Thoracic aorta (tissue), 2 donors: ENCODE measurements around the gene FBH1. TPM values are rescaled to one million over a fixed set of nuclear protein-coding genes. Genes with fewer than 3 reads are reported as not detected.

Source experiments
- ATAC-seq: fragments of 150-250 bp; one replicate; pipeline ENCODE4 v1.8.0; 2017; ENCODE audit warnings: low read depth; ENCODE audit not compliant: insufficient number of reproducible peaks, low FRiP score
- DNase-seq: peaks from one replicate; pipeline ENCODE4 v3.0.0-alpha.2; 2020; ENCODE audit warnings: low spot score
- H3K27ac ChIP-seq, 2 donors: fragments of 200-600 bp; sonication (generic); 1 replicate in 1 of 2; 2 replicates in 1 of 2; pipeline ENCODE4 v1.5.1; 2016; ENCODE audit warnings: mild to moderate bottlenecking in 2 of 2, moderate library complexity in 2 of 2
- H3K27me3 ChIP-seq: fragments of 200-600 bp; sonication (generic); replicated peaks from 2 replicates; pipeline ENCODE4 v1.6.0; 2016; ENCODE audit warnings: mild to moderate bottlenecking; ENCODE audit not compliant: insufficient read depth
- H3K36me3 ChIP-seq: fragments of 200-600 bp; sonication (generic); one replicate; pipeline ENCODE4 v1.5.1; 2016
- H3K4me1 ChIP-seq, 2 donors: fragments of 200-600 bp; sonication (generic); 1 replicate in 1 of 2; 2 replicates in 1 of 2; pipeline versions ENCODE4 v1.5.1 to v1.6.0; 2016; ENCODE audit warnings: low read depth in 2 of 2, mild to moderate bottlenecking in 1 of 2; ENCODE audit not compliant: control insufficient read depth in 1 of 2
- H3K4me3 ChIP-seq: fragments of 200-600 bp; sonication (generic); 2 replicates; pipeline ENCODE4 v1.5.1; 2016; ENCODE audit warnings: mild to moderate bottlenecking
- H3K9me3 ChIP-seq: fragments of 200-600 bp; sonication (generic); 2 replicates; pipeline ENCODE4 v1.5.1; 2016
- total RNA-seq, 2 donors: library from RNA; depleted of rRNA; stranded (reverse); fragments of >200 nt; gene quantifications; one replicate each; pipeline versions ENCODE4 v1.1.0 to v1.2.3, GENCODE V29; 2016
- TF ChIP-seq, protein P1 (sequence below): fragments of 200-600 bp; sonication (generic); IDR thresholded peaks from one replicate; pipeline ENCODE4 v1.5.1; 2019; ENCODE audit warnings: antibody characterized with exemption

Gene FBH1
- total RNA-seq, 2 donors from 2014 or later: 93.7 to 94.1 TPM

DNA sequence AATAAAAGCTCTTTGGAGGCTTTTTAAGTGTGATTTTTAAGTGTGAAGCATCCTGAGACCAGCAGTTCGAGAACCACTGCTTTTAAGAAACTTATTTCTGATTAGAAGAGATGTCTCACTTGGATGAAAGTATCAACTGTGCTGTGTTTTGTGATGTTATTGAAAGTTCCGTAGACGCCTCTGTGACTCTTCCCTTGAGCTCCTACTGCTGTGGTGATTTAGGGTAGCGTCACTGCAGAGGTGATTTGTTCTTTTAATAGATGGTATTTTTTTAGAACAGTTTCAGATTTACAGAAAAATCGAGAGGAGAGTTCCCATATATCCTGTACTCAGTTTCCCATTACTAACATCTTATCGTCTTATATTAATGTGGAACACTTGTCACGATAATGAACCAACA, 29.5 kb downstream of the FBH1 start:
- H3K4me1 ChIP-seq: no peaks in the 10 kb centered on the region
- peaks cover 72% of the 10 kb centered on the region for H3K36me3 ChIP-seq
- ATAC-seq (no peak), DNase-seq (no peak)
- H3K27me3 ChIP-seq: no peaks in the 10 kb centered on the region
- no peaks in the 10 kb centered on the region for H3K9me3 ChIP-seq
- no peak overlapping the region for H3K27ac ChIP-seq
- TF ChIP-seq, protein P1, sequence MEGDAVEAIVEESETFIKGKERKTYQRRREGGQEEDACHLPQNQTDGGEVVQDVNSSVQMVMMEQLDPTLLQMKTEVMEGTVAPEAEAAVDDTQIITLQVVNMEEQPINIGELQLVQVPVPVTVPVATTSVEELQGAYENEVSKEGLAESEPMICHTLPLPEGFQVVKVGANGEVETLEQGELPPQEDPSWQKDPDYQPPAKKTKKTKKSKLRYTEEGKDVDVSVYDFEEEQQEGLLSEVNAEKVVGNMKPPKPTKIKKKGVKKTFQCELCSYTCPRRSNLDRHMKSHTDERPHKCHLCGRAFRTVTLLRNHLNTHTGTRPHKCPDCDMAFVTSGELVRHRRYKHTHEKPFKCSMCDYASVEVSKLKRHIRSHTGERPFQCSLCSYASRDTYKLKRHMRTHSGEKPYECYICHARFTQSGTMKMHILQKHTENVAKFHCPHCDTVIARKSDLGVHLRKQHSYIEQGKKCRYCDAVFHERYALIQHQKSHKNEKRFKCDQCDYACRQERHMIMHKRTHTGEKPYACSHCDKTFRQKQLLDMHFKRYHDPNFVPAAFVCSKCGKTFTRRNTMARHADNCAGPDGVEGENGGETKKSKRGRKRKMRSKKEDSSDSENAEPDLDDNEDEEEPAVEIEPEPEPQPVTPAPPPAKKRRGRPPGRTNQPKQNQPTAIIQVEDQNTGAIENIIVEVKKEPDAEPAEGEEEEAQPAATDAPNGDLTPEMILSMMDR: no peak
- no peak overlapping the region for H3K4me3 ChIP-seq

DNA sequence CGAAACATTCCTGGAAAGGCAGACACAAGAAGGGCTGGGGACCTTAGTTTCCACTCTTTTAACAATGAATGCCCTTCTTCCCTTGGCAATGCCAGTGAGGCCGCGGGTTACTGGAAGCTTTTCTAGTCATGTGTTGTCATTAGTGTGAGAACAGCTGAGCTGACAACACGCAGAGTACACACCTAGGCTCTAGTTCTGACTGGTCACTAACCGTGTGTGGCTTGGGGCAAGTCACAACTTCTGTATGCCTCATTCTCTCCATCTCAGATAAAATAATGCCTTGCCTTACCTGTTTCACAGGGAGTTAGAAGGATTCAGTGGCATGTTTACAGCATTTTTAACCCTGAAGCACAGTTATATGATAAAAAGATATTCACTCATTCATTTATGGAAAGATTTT, 31.7 kb downstream of the FBH1 start:
- H3K36me3 ChIP-seq: peaks cover 67% of the 10 kb centered on the region
- ATAC-seq (no peak), DNase-seq (no peak)
- TF ChIP-seq, protein P1: no peak
- H3K27me3 ChIP-seq: no peaks in the 10 kb centered on the region
- peaks cover 0 to 1% of the 10 kb centered on the region in 2 donors for H3K4me1 ChIP-seq
- H3K27ac ChIP-seq: no peak overlapping the region
- no peaks in the 10 kb centered on the region for H3K9me3 ChIP-seq
- H3K4me3 ChIP-seq: no peak overlapping the region

DNA sequence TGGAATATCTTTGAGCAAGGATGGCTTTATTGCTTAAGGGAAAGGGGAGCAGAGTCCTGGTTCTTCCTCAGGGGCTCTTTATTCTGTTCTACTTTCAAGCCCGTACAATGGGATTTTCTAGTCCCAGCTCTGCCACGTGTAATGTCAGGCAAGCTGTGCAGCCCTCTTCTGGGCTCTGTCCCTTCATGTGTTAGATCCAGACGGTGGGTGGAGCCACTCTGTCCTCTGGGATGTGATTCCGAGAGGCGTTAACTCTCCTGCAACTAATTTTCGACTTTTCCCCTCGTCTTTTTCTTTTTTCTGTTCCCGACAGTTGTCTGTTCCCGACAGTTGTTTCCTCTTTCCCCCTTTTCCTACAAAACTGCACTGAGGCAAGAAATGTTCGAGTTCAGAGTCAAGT, 34.8 kb downstream of the FBH1 start:
- Histone ChIP-seq H3K4me1 (peaks cover 0 to 12% of the 10 kb centered on the region in 2 donors), H3K4me3 (no peak overlapping the region), H3K9me3 (no peaks in the 10 kb centered on the region), H3K27me3 (no peaks in the 10 kb centered on the region), H3K27ac (no peak overlapping the region), H3K36me3 (peaks cover 53% of the 10 kb centered on the region)
- TF ChIP-seq, protein P1: no peak
- DNase-seq: no peak
- no peak for ATAC-seq

DNA sequence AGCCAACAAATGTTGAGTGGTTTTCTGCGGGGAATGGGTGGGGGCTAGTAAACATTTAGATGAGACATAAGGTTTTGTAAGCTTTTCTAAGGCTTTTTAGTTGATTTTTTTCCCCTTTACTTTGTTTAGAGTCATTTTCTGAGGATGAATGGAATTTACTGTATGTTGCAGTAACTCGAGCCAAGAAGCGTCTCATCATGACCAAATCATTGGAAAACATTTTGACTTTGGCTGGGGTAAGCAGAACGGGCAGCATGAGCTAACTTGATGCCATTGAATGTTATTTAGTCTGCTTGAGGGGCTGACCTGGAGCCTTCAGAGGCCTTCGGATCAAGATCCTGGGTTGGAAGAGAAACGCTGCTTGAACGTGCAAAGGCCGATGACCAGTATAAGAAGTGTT, 37.3 kb downstream of the FBH1 start:
- H3K9me3 ChIP-seq: no peaks in the 10 kb centered on the region
- H3K27me3 ChIP-seq: no peaks in the 10 kb centered on the region
- no peak for ATAC-seq
- H3K27ac ChIP-seq: peak overlapping the region; percentile 53 to 67
- H3K4me1 ChIP-seq: peaks cover 0 to 12% of the 10 kb centered on the region in 2 donors
- DNase-seq: no peak
- TF ChIP-seq, protein P1: no peak
- peaks cover 61% of the 10 kb centered on the region for H3K36me3 ChIP-seq
- no peak overlapping the region for H3K4me3 ChIP-seq

GRCh38 chr10:5929442-5929841, 39.4 kb downstream of the FBH1 start:
- TF ChIP-seq, protein P1: no peak

More at GRCh38 chr10:5929442-5929841, 39.4 kb downstream of the FBH1 start:
- ATAC-seq: no peak
- no peak overlapping the region for H3K4me3 ChIP-seq
- H3K27ac ChIP-seq: no peak overlapping the region
- no peak for DNase-seq
- no peaks in the 10 kb centered on the region for H3K27me3 ChIP-seq
- H3K9me3 ChIP-seq: no peaks in the 10 kb centered on the region
- peaks cover 43% of the 10 kb centered on the region for H3K36me3 ChIP-seq
- H3K4me1 ChIP-seq: peaks cover 0 to 12% of the 10 kb centered on the region in 2 donors
